ENCODE results near the gene GALNS.

The GALNS gene

GRCh38 chr16:88768071-88768783 is 88.5 kb downstream of the GALNS start:
- DNase-seq (ENCODE audit: low spot score) = no peak
- POLR2A ChIA-PET (ENCODE audit: low non-redundant PET) = no interaction called here

GRCh38 chr16:88767546-88768070 is 89.1 kb downstream of the GALNS start:
- POLR2A ChIA-PET (ENCODE audit: low non-redundant PET) = no interaction called here
- CTCF ChIA-PET = interaction anchor here (0.6 to 1.5 kb wide), 2 partner anchors 30 to 522 kb away, joined by 3 to 5 read pairs; no protein-coding TSS in a partner anchor
- DNase-seq (ENCODE audit: low spot score) = no peak
- peak overlapping the region; percentile 99 for H3K27ac ChIP-seq
- no peak for TF ChIP-seq CTCF (conservative IDR thresholded peaks at IDR 0.05; ENCODE audit: low read depth)

More at GRCh38 chr16:88768071-88768783, 88.5 kb downstream of the GALNS start:
- TF ChIP-seq CTCF (conservative IDR thresholded peaks at IDR 0.05; ENCODE audit: low read depth) = no peak
- CTCF ChIA-PET = interaction anchor here (0.5 to 0.8 kb wide), 3 partner anchors 102 to 521 kb away, joined by 3 to 5 read pairs (median 5); no protein-coding TSS in a partner anchor
- H3K27ac ChIP-seq = peak overlapping the region; percentile 99

- ChIA-PET POLR2A (ENCODE audit: low non-redundant PET) (no interaction called here), CTCF (interaction anchor here (0.6 to 1.5 kb wide), 2 partner anchors 29 to 45 kb away, joined by 3 to 4 read pairs; no protein-coding TSS in a partner anchor)
Measured at GRCh38 chr16:88766975-88767374, 89.8 kb downstream of the GALNS start.

GRCh38 chr16:88764913-88765349 is 91.8 kb downstream of the GALNS start:
- CTCF ChIA-PET = interaction anchor here (1.5 kb wide), 1 partner anchor 27 kb away, joined by 6 read pairs; no protein-coding TSS in a partner anchor
- peak; percentile 84 for DNase-seq (ENCODE audit: low spot score)
- POLR2A ChIA-PET (ENCODE audit: low non-redundant PET) = no interaction called here
- peak overlapping the region; percentile 99 for H3K27ac ChIP-seq
- no peak for TF ChIP-seq CTCF (conservative IDR thresholded peaks at IDR 0.05; ENCODE audit: low read depth)

More at GRCh38 chr16:88766975-88767374, 89.8 kb downstream of the GALNS start:
- no peak for DNase-seq (ENCODE audit: low spot score)
- TF ChIP-seq CTCF (conservative IDR thresholded peaks at IDR 0.05; ENCODE audit: low read depth) = no peak
- H3K27ac ChIP-seq = peak overlapping the region; percentile 99

- CTCF ChIA-PET = interaction anchor here (0.7 to 2.1 kb wide), 4 partner anchors 17 to 28 kb away, joined by 5 to 9 read pairs (median 6); no protein-coding TSS in a partner anchor
- DNase-seq (ENCODE audit: low spot score) = no peak
- POLR2A ChIA-PET (ENCODE audit: low non-redundant PET) = interaction anchor here (0.7 kb wide), 1 partner anchor 9 kb away, joined by 6 read pairs; no protein-coding TSS in a partner anchor
- H3K27ac ChIP-seq = peak overlapping the region; percentile 99
- TF ChIP-seq CTCF (conservative IDR thresholded peaks at IDR 0.05; ENCODE audit: low read depth) = no peak
Measured at GRCh38 chr16:88764080-88764479, 92.7 kb downstream of the GALNS start.
